Psoas muscle (tissue), 8 donors: ENCODE measurements around the gene CILP2. TPM values are rescaled to one million over a fixed set of nuclear protein-coding genes. Genes with fewer than 3 reads are reported as not detected.

Experiments used
- ATAC-seq, 4 donors: fragments of 200-7000 bp; cut with Tn5 transposase; one replicate each; pipeline ENCODE4 v1.9.1; 2020; ENCODE audit warnings: moderate library complexity in 3 of 4, mild to moderate bottlenecking in 2 of 4
- DNase-seq, 2 donors: peaks; one replicate each; pipeline ENCODE4 v3.0.0-alpha.2; 2020
- H3K27ac ChIP-seq: fragments of 200-600 bp; one replicate; pipeline ENCODE4 v1.8.0; 2022
- H3K27me3 ChIP-seq, 3 donors: fragments of 200-600 bp in 1 of 3; one replicate each; pipeline versions ENCODE4 v1.6.1 to v1.8.0; 2013 to 2022; ENCODE audit warnings: low read length in 2 of 3, mild to moderate bottlenecking in 2 of 3, moderate library complexity in 1 of 3; ENCODE audit not compliant: insufficient read depth in 3 of 3
- H3K36me3 ChIP-seq, 2 donors: fragments of 200-600 bp in 1 of 2; one replicate each; pipeline versions ENCODE4 v1.6.1 to v1.8.0; 2013 to 2022; ENCODE audit warnings: low read depth in 1 of 2, mild to moderate bottlenecking in 1 of 2, moderate library complexity in 1 of 2; ENCODE audit not compliant: insufficient read depth in 1 of 2
- H3K4me1 ChIP-seq: fragments of 200-600 bp; one replicate; pipeline ENCODE4 v1.8.0; 2022
- H3K4me3 ChIP-seq: fragments of 200-600 bp; one replicate; pipeline ENCODE4 v1.8.0; 2022; ENCODE audit warnings: mild to moderate bottlenecking
- H3K9me3 ChIP-seq: fragments of 200-600 bp; one replicate; pipeline ENCODE4 v1.8.0; 2022
- CTCF ChIP-seq: fragments of 200-600 bp; IDR thresholded peaks from one replicate; pipeline ENCODE4 v1.8.0; 2022; ENCODE audit warnings: antibody characterized with exemption
- WGBS, 3 donors: extraction: QIAGEN DNeasy Blood & Tissue Kit; methylation state at CpG; one replicate each; pipeline versions ENCODE4 v1.1.6 to v1.1.7; 2013; 5-methylcytosine and 5-hydroxymethylcytosine counted together
- intact Hi-C, 2 donors: fragments of 100-400 bp; cut with DNase I; formaldehyde crosslinking; loops; one replicate each; pipeline versions ENCODE4 v1.11.0 to v1.14.2; 2022
- polyA plus RNA-seq, 3 donors: library from polyadenylated mRNA; stranded (reverse); fragments of 200-250 nt; gene quantifications; one replicate each; pipeline ENCODE4 v1.2.3, GENCODE V29; 2013
- total RNA-seq, 4 donors: library from RNA; stranded (reverse); fragmentation: NEBNext Ultra II Directional in 2 of 4; extraction: Animal tissue kit (Norgen Biotek cat#: 25700) in 2 of 4; gene quantifications; one replicate each; pipeline versions ENCODE4 v1.2.1 to v1.2.4, GENCODE V29; 2021 to 2023
- donor health status: healthy with polysubstance abuse.
- donor health status: DM: no; HTN: no; CAD: no; lungs with moderate emphysema.
- donor health status: Bipolar disorder and iron deficiency.
- donor health status: healthy.
- donor health status: DM: yes; HTN: yes; CAD: no.
- donor health status: DM: no; HTN: no; CAD: no.
- donor health status: DM: no; HTN: no; CAD: no.
- donor health status: DM: yes; HTN: yes; CAD: no.

CILP2 gene
- total and polyA plus RNA-seq, 7 donors = 0.03 TPM; not detected in 6

- intact Hi-C loops = no loop called here
- no peaks in the 10 kb centered on the region for H3K27me3 ChIP-seq
- H3K4me1 ChIP-seq = no peaks in the 10 kb centered on the region
- no peak for ATAC-seq
- DNase-seq = no peak
- no peaks in the 10 kb centered on the region for H3K36me3 ChIP-seq
- no peak for TF ChIP-seq CTCF
- no peaks in the 10 kb centered on the region for H3K9me3 ChIP-seq
- WGBS, 3 donors = 88 to 92% (median 89%) methylated on average over 14 to 17 of the region's 17 CpGs
- no peak overlapping the region for H3K4me3 ChIP-seq
- H3K27ac ChIP-seq = no peak overlapping the region
These were observed 25.3 kb downstream of the CILP2 start for GRCh38 chr19:19563348-19563848.

GRCh38 chr19:19566306-19566705 lies 28.2 kb downstream of the CILP2 start:
- H3K4me1 ChIP-seq = no peaks in the 10 kb centered on the region
- no peak for DNase-seq
- no peaks in the 10 kb centered on the region for H3K9me3 ChIP-seq
- H3K4me3 ChIP-seq = no peak overlapping the region
- intact Hi-C loops = no loop called here
- no peak for TF ChIP-seq CTCF
- 74 to 86% (median 85%) methylated on average over 7 of the region's 7 CpGs for WGBS, 3 donors
- no peaks in the 10 kb centered on the region for H3K36me3 ChIP-seq
- no peak overlapping the region for H3K27ac ChIP-seq
- H3K27me3 ChIP-seq = no peaks in the 10 kb centered on the region
- no peak for ATAC-seq

GRCh38 chr19:19567391-19567790 lies 29.3 kb downstream of the CILP2 start:
- TF ChIP-seq CTCF = no peak

GRCh38 chr19:19568802-19569756 lies 31.0 kb downstream of the CILP2 start:
- intact Hi-C loops = no loop called here
- no peak overlapping the region for H3K4me3 ChIP-seq
- H3K36me3 ChIP-seq = no peaks in the 10 kb centered on the region
- no peaks in the 10 kb centered on the region for H3K9me3 ChIP-seq
- H3K4me1 ChIP-seq = no peaks in the 10 kb centered on the region
- WGBS, 3 donors = 89 to 94% (median 92%) methylated on average over 24 to 25 of the region's 25 CpGs
- TF ChIP-seq CTCF = no peak
- no peak overlapping the region for H3K27ac ChIP-seq
- no peaks in the 10 kb centered on the region for H3K27me3 ChIP-seq
- DNase-seq (no peak), ATAC-seq (no peak)

More at GRCh38 chr19:19567391-19567790, 29.3 kb downstream of the CILP2 start:
- Histone ChIP-seq H3K4me3 (no peak overlapping the region), H3K36me3 (no peaks in the 10 kb centered on the region), H3K9me3 (no peaks in the 10 kb centered on the region), H3K4me1 (no peaks in the 10 kb centered on the region), H3K27me3 (no peaks in the 10 kb centered on the region), H3K27ac (no peak overlapping the region)
- whole genome bisulfite sequencing, 3 donors = 64 to 74% (median 71%) methylated on average over 3 of the region's 3 CpGs
- DNase-seq = no peak
- ATAC-seq = no peak
- intact Hi-C loops = no loop called here
